Right cardiac atrium (tissue), 5 donors: ENCODE data around the gene TNS3. TPM values are rescaled to one million over a fixed set of nuclear protein-coding genes. Genes with fewer than 3 reads are reported as not detected.

Experiments
- ATAC-seq, 2 donors: fragments of 200-7000 bp; cut with Tn5 transposase; one replicate each; pipeline versions ENCODE4 v1.8.0 to v1.9.1; 2020; ENCODE audit warnings: moderate library complexity in 2 of 2, mild to moderate bottlenecking in 1 of 2
- DNase-seq, 3 donors: peaks; one replicate each; pipeline ENCODE4 v3.0.0-alpha.2; 2020
- H3K27ac ChIP-seq: one replicate; pipeline ENCODE4 v1.5.1; 2013; ENCODE audit warnings: mild to moderate bottlenecking, low read length, control low read depth, moderate library complexity
- H3K27me3 ChIP-seq: one replicate; pipeline ENCODE4 v1.6.1; 2013; ENCODE audit not compliant: control insufficient read depth, insufficient read depth
- H3K4me1 ChIP-seq: one replicate; pipeline ENCODE4 v1.6.1; 2013; ENCODE audit warnings: low read length; ENCODE audit not compliant: control insufficient read depth, insufficient read depth
- H3K4me3 ChIP-seq: one replicate; pipeline ENCODE4 v1.5.1; 2013; ENCODE audit warnings: low read length, control low read depth
- H3K9me3 ChIP-seq: one replicate; pipeline ENCODE4 v1.6.1; 2013; ENCODE audit warnings: low read length; ENCODE audit not compliant: control insufficient read depth
- WGBS: extraction: QIAGEN DNeasy Blood & Tissue Kit; methylation state at CpG from one replicate; pipeline ENCODE4 v1.1.7; 2013; 5-methylcytosine and 5-hydroxymethylcytosine counted together
- intact Hi-C, 4 donors: fragments of 100-400 bp; cut with DNase I; formaldehyde crosslinking; loops; one replicate each; pipeline versions ENCODE4 v1.11.0 to v1.14.0; 2022 to 2023
- polyA plus RNA-seq: library from polyadenylated mRNA; stranded (reverse); fragments of 200-250 nt; gene quantifications from one replicate; pipeline ENCODE4 v1.2.3, GENCODE V29; 2013
- total RNA-seq, 4 donors: library from RNA; stranded (reverse); fragmentation: NEBNext Ultra II Directional; extraction: Animal tissue kit (Norgen Biotek cat#: 25700); gene quantifications; one replicate each; pipeline ENCODE4 v1.2.1, GENCODE V29; 2021
- donor health status: healthy with polysubstance abuse.
- donor health status: DM: no; HTN: yes; CAD: no.
- donor health status: DM: no; HTN: no; CAD: no.
- donor health status: DM: no; HTN: yes; CAD: no; lungs with severe emphysema.
- donor health status: DM: yes; HTN: yes; CAD: no.

TNS3 gene
- total and polyA plus RNA-seq, 5 donors, result 19.7 to 48.3 (median 40.4) TPM

GRCh38 chr7:47488201-47488968 is 93.5 kb downstream of the TNS3 start:
- intact Hi-C loops, result no loop called here
- H3K27me3 ChIP-seq, result no peaks in the 10 kb centered on the region
- ATAC-seq (no peak), DNase-seq (peak in 1 of 3 donors; percentile 2)
- peak overlapping the region; percentile 79 for H3K27ac ChIP-seq
- no peaks in the 10 kb centered on the region for H3K9me3 ChIP-seq
- 75% methylated on average over 12 of the region's 12 CpGs for WGBS
- peaks cover 24% of the 10 kb centered on the region for H3K4me1 ChIP-seq
- H3K4me3 ChIP-seq, result no peak overlapping the region

GRCh38 chr7:47485640-47486435 is 96.1 kb downstream of the TNS3 start:
- intact Hi-C loops, result no loop called here
- WGBS, result 70% methylated on average over 9 of the region's 9 CpGs
- no peak overlapping the region for H3K4me3 ChIP-seq
- H3K9me3 ChIP-seq, result no peaks in the 10 kb centered on the region
- peak overlapping the region; percentile 82 for H3K27ac ChIP-seq
- ATAC-seq (peak; percentile 37 to 78), DNase-seq (peak in 1 of 3 donors; percentile 46)
- no peaks in the 10 kb centered on the region for H3K27me3 ChIP-seq
- H3K4me1 ChIP-seq, result peaks cover 32% of the 10 kb centered on the region

- Histone ChIP-seq H3K4me3 (no peak overlapping the region), H3K27me3 (no peaks in the 10 kb centered on the region), H3K4me1 (peaks cover 32% of the 10 kb centered on the region), H3K27ac (peak overlapping the region; percentile 82), H3K9me3 (no peaks in the 10 kb centered on the region)
- intact Hi-C loops, result no loop called here
- peak; percentile 51 to 58 for ATAC-seq
- no peak for DNase-seq
- WGBS, result 68% methylated on average over 17 of the region's 17 CpGs
These were observed 96.8 kb downstream of the TNS3 start for GRCh38 chr7:47484923-47485639.

- WGBS, result 82% methylated on average over 7 of the region's 7 CpGs
- intact Hi-C loops, result no loop called here
- no peaks in the 10 kb centered on the region for H3K9me3 ChIP-seq
- H3K4me3 ChIP-seq, result no peak overlapping the region
- H3K4me1 ChIP-seq, result peaks cover 32% of the 10 kb centered on the region
- H3K27ac ChIP-seq, result peak overlapping the region; percentile 82
- no peak for ATAC-seq
- H3K27me3 ChIP-seq, result no peaks in the 10 kb centered on the region
- DNase-seq, result no peak
These were observed 97.5 kb downstream of the TNS3 start for GRCh38 chr7:47484457-47484856.

- intact Hi-C loops, result no loop called here
- Histone ChIP-seq H3K9me3 (no peaks in the 10 kb centered on the region), H3K27ac (peak overlapping the region; percentile 41), H3K4me1 (peaks cover 26% of the 10 kb centered on the region), H3K27me3 (no peaks in the 10 kb centered on the region), H3K4me3 (no peak overlapping the region)
- 87% methylated on average over 16 of the region's 16 CpGs for WGBS
- no peak for ATAC-seq
- DNase-seq, result no peak
These were observed 98.2 kb downstream of the TNS3 start for GRCh38 chr7:47483604-47484273.

GRCh38 chr7:47482013-47482875 is 99.7 kb downstream of the TNS3 start:
- DNase-seq (peak in 1 of 3 donors; percentile 62), ATAC-seq (peak; percentile 74 to 75)
- intact Hi-C loops, result no loop called here
- no peaks in the 10 kb centered on the region for H3K9me3 ChIP-seq
- WGBS, result 29% methylated on average over 15 of the region's 15 CpGs
- H3K4me1 ChIP-seq, result peaks cover 26% of the 10 kb centered on the region
- peak overlapping the region; percentile 94 for H3K27ac ChIP-seq
- no peaks in the 10 kb centered on the region for H3K27me3 ChIP-seq
- H3K4me3 ChIP-seq, result no peak overlapping the region

- no peak overlapping the region for H3K4me3 ChIP-seq
- ATAC-seq, result no peak
- H3K27me3 ChIP-seq, result no peaks in the 10 kb centered on the region
- H3K9me3 ChIP-seq, result no peaks in the 10 kb centered on the region
- WGBS, result 89% methylated on average over 7 of the region's 7 CpGs
- intact Hi-C loops, result no loop called here
- H3K4me1 ChIP-seq, result peaks cover 29% of the 10 kb centered on the region
- no peak for DNase-seq
- peak overlapping the region; percentile 94 for H3K27ac ChIP-seq
These were observed 100.3 kb downstream of the TNS3 start for GRCh38 chr7:47481541-47482012.

GRCh38 chr7:47480576-47481538 is 101.1 kb downstream of the TNS3 start:
- Histone ChIP-seq H3K4me3 (no peak overlapping the region), H3K4me1 (peaks cover 29% of the 10 kb centered on the region), H3K9me3 (no peaks in the 10 kb centered on the region), H3K27ac (peak overlapping the region; percentile 94), H3K27me3 (no peaks in the 10 kb centered on the region)
- intact Hi-C loops, result no loop called here
- WGBS, result 91% methylated on average over 12 of the region's 12 CpGs
- no peak for ATAC-seq
- DNase-seq, result no peak

- H3K4me3 ChIP-seq, result no peak overlapping the region
- H3K27me3 ChIP-seq, result no peaks in the 10 kb centered on the region
- H3K27ac ChIP-seq, result no peak overlapping the region
- H3K4me1 ChIP-seq, result peaks cover 30% of the 10 kb centered on the region
- ATAC-seq (no peak), DNase-seq (no peak)
- H3K9me3 ChIP-seq, result no peaks in the 10 kb centered on the region
- 91% methylated on average over 12 of the region's 12 CpGs for WGBS
- intact Hi-C loops, result no loop called here
These were observed 101.9 kb downstream of the TNS3 start for GRCh38 chr7:47479821-47480575.
